ENCODE results near the gene DLG5.

The DLG5 gene

DNA sequence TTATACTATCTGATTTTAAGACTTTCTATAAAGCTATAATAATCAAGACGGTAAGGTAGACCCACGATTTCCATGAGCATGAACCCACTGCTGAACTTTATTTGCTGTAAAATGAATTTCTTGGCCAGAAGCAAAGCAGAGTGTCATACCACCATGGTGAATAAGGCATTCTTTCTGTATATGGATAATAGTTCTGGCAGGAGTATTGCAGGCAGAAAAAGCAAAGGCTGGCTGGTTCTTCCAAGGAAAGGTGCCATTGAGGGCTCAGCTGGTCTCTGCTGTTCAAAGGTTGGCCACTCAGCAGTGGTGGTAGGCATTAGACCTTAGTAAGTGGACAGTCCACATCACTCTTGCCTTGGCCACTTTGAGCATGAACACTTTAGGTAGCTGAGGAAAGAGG, 184.8 kb downstream of the DLG5 start:
- DNase-seq = no peak

All from stimulated activated CD4-positive, alpha-beta T cell treated with anti-CD3 and anti-CD28 coated beads, Interleukin-15, amount 100 ng/mL, for 24 hours (primary cell).